PC-3 (cell line): Measurements from ENCODE around the gene MDM1. TPM values are rescaled to one million over a fixed set of nuclear protein-coding genes. Genes with fewer than 3 reads are reported as not detected.
A peak's percentile ranks its signal among the peaks of the same experiment; 100 is the strongest.

Source experiments
- ATAC-seq: fragments of 200-7000 bp; cut with Tn5 transposase; 2 replicates; pipeline ENCODE4 v1.9.1; 2020; ENCODE audit warnings: mild to moderate bottlenecking, moderate library complexity
- BruUV-seq: library from RNA; stranded (reverse); fragments of 400-500 nt; replicated peaks from 2 replicates; lab custom pipeline; 2021; lab: Mats Ljungman, UMichigan
- CTCF ChIA-PET: fragments of 300-600 bp; sonication (Branson Sonifier 250); formaldehyde crosslinking; loops from one replicate; lab custom pipeline; 2022; ENCODE audit warnings: antibody characterized with exemption; lab: Charles Lee
- POLR2A ChIA-PET: fragments of 300-600 bp; sonication (Branson Sonifier 250); formaldehyde crosslinking; loops from one replicate; lab custom pipeline; 2022; ENCODE audit warnings: antibody characterized with exemption; ENCODE audit not compliant: unreplicated experiment; lab: Charles Lee
- DNase-seq: peaks from one replicate; pipeline ENCODE4 v3.0.0-alpha.2; 2015
- H2AFZ ChIP-seq: fragments of 300-600 bp; sonication (generic); 2 replicates; pipeline ENCODE4 v1.6.0; 2016; ENCODE audit warnings: antibody characterized with exemption, low read length
- H3F3A ChIP-seq: fragments of 300-600 bp; sonication (generic); one replicate; pipeline ENCODE4 v1.6.0; 2017; ENCODE audit warnings: antibody characterized with exemption, low read length, control low read depth, mild to moderate bottlenecking; ENCODE audit not compliant: unreplicated experiment
- H3K27ac ChIP-seq: fragments of 300-600 bp; sonication (generic); 2 replicates; pipeline ENCODE4 v1.5.1; 2016; ENCODE audit warnings: mild to moderate bottlenecking, low read length
- H3K27me3 ChIP-seq: fragments of 300-600 bp; sonication (generic); 2 replicates; pipeline ENCODE4 v1.6.1; 2016; ENCODE audit warnings: low read length, mixed read lengths
- H3K36me3 ChIP-seq: fragments of 300-600 bp; sonication (generic); 2 replicates; pipeline ENCODE4 v1.6.1; 2016; ENCODE audit warnings: low read depth, mixed run types, low read length, mixed read lengths
- H3K4me1 ChIP-seq: fragments of 300-600 bp; sonication (generic); 2 replicates; pipeline ENCODE4 v1.5.1; 2016; ENCODE audit warnings: low read length; ENCODE audit not compliant: insufficient read depth
- H3K4me2 ChIP-seq: fragments of 300-600 bp; sonication (generic); 2 replicates; pipeline ENCODE4 v1.6.0; 2016; ENCODE audit warnings: low read length
- H3K4me3 ChIP-seq: fragments of 300-600 bp; sonication (generic); 2 replicates; pipeline ENCODE4 v1.5.1; 2016; ENCODE audit warnings: mild to moderate bottlenecking, low read length, mixed read lengths
- H3K79me2 ChIP-seq: fragments of 300-600 bp; sonication (generic); 2 replicates; pipeline ENCODE4 v1.6.1; 2017; ENCODE audit warnings: low read length, mixed read lengths
- H3K9ac ChIP-seq: fragments of 300-600 bp; sonication (generic); 2 replicates; pipeline ENCODE4 v1.6.0; 2016; ENCODE audit warnings: mild to moderate bottlenecking, low read length
- H3K9me2 ChIP-seq: fragments of 300-600 bp; sonication (generic); replicated peaks from 2 replicates; pipeline ENCODE4 v1.6.1; 2016; ENCODE audit warnings: mixed run types, low read length, mixed read lengths
- H3K9me3 ChIP-seq: fragments of 300-600 bp; sonication (generic); 2 replicates; pipeline ENCODE4 v1.6.1; 2016; ENCODE audit warnings: low read length, mixed read lengths
- H4K20me1 ChIP-seq: fragments of 300-600 bp; sonication (generic); 2 replicates; pipeline ENCODE4 v1.6.1; 2016; ENCODE audit warnings: low read length, mixed read lengths
- CTCF ChIP-seq: fragments of 300-600 bp; sonication (generic); conservative IDR thresholded peaks from 2 replicates; pipeline ENCODE4 v1.5.1; 2017; ENCODE audit warnings: antibody characterized with exemption, low read depth, mild to moderate bottlenecking, low read length
- EZH2 ChIP-seq: fragments of 300-600 bp; sonication (generic); IDR thresholded peaks from one replicate; pipeline ENCODE4 v1.6.1; 2017; ENCODE audit warnings: antibody characterized with exemption, mild to moderate bottlenecking, low read length; ENCODE audit not compliant: unreplicated experiment
- EZH2phosphoT487 ChIP-seq: fragments of 300-600 bp; sonication (generic); IDR thresholded peaks from 2 replicates; pipeline ENCODE4 v1.6.1; 2018; ENCODE audit warnings: mild to moderate bottlenecking, antibody characterized with exemption, low read length, borderline replicate concordance
- intact Hi-C: fragments of 100-400 bp; cut with micrococcal nuclease; formaldehyde crosslinking; loops from 2 replicates; pipeline ENCODE4 v1.9.0; 2023
- total RNA-seq: library from RNA; depleted of rRNA; stranded (reverse); fragments of >200 nt; gene quantifications from 2 replicates; pipeline ENCODE4 v1.2.3, GENCODE V29; 2014

Gene MDM1
- total RNA-seq, 1 experiment from 2014 or later: 10.4 TPM

GRCh38 chr12:68367116-68367515, 35.0 kb upstream of the MDM1 start:
- H3K9me2 ChIP-seq: no peaks in the 10 kb centered on the region
- ChIA-PET CTCF (no interaction called here), POLR2A (no interaction called here)
- no peaks in the 10 kb centered on the region for H3K36me3 ChIP-seq
- ATAC-seq (no peak), DNase-seq (no peak)
- peaks cover 38% of the 10 kb centered on the region for H3K4me1 ChIP-seq
- no peak overlapping the region for H3K27ac ChIP-seq
- no peaks in the 10 kb centered on the region for H3K27me3 ChIP-seq
- no peaks in the 10 kb centered on the region for H3F3A ChIP-seq
- H2AFZ ChIP-seq: no peak overlapping the region
- H3K79me2 ChIP-seq: no peaks in the 10 kb centered on the region
- H3K4me2 ChIP-seq: no peak overlapping the region
- no peak overlapping the region for H3K9ac ChIP-seq
- H3K4me3 ChIP-seq: no peak overlapping the region
- intact Hi-C loops: no loop called here
- no peaks in the 10 kb centered on the region for H4K20me1 ChIP-seq
- H3K9me3 ChIP-seq: no peaks in the 10 kb centered on the region
- TF ChIP-seq EZH2 (no peak), EZH2phosphoT487 (no peak), CTCF (no peak)
- no TSS peak for BruUV-seq

GRCh38 chr12:68364893-68365725, 32.9 kb upstream of the MDM1 start:
- intact Hi-C loops: no loop called here
- POLR2A ChIA-PET: no interaction called here

More at GRCh38 chr12:68364893-68365725, 32.9 kb upstream of the MDM1 start:
- H3K27ac ChIP-seq: peak overlapping the region; percentile 20; the same call in 1 of the 2 replicates
- no peaks in the 10 kb centered on the region for H4K20me1 ChIP-seq
- no peaks in the 10 kb centered on the region for H3K36me3 ChIP-seq
- peak overlapping the region; percentile 65 for H3K4me2 ChIP-seq
- TF ChIP-seq CTCF (no peak), EZH2 (no peak), EZH2phosphoT487 (no peak)
- H3K4me1 ChIP-seq: peaks cover 32% of the 10 kb centered on the region
- CTCF ChIA-PET: no interaction called here
- no peaks in the 10 kb centered on the region for H3K79me2 ChIP-seq
- BruUV-seq: no TSS peak
- H3F3A ChIP-seq: no peaks in the 10 kb centered on the region
- no peaks in the 10 kb centered on the region for H3K9me3 ChIP-seq
- H3K4me3 ChIP-seq: no peak overlapping the region
- H3K9ac ChIP-seq: peak overlapping the region; percentile 2; the same call in 1 of the 2 replicates
- DNase-seq (peak; percentile 76), ATAC-seq (peak; percentile 81)
- no peaks in the 10 kb centered on the region for H3K27me3 ChIP-seq
- no peaks in the 10 kb centered on the region for H3K9me2 ChIP-seq
- peak overlapping the region; percentile 77 for H2AFZ ChIP-seq
